Fibroblast of pulmonary artery (primary cell): ENCODE measurements around the gene MOCS3.

Source experiments
- DNase-seq: peaks from one replicate; pipeline ENCODE4 v3.0.0-alpha.2; 2010; ENCODE audit warnings: low read depth
- H3K4me3 ChIP-seq: replicated peaks from 2 replicates; pipeline ENCODE4 v1.5.1; 2011; ENCODE audit warnings: low read depth, mild to moderate bottlenecking, control low read depth, low read length, moderate library complexity
- CTCF ChIP-seq: IDR thresholded peaks from 2 replicates; pipeline ENCODE4 v1.5.1; 2011; ENCODE audit warnings: mild to moderate bottlenecking, control low read depth, low read length, inconsistent platforms; ENCODE audit errors: missing control alignments

The MOCS3 gene

GRCh38 chr20:51002633-51003032 is 44.0 kb downstream of the MOCS3 start:
- no peak for DNase-seq
- no peak for TF ChIP-seq CTCF
- H3K4me3 ChIP-seq = no peak overlapping the region

- H3K4me3 ChIP-seq = no peak overlapping the region
- TF ChIP-seq CTCF = no peak
- DNase-seq = no peak
Observed at GRCh38 chr20:51003753-51004152, 45.1 kb downstream of the MOCS3 start.

GRCh38 chr20:51004305-51004727 is 45.7 kb downstream of the MOCS3 start:
- TF ChIP-seq CTCF = no peak
- no peak for DNase-seq
- no peak overlapping the region for H3K4me3 ChIP-seq

GRCh38 chr20:51004781-51005180 is 46.2 kb downstream of the MOCS3 start:
- no peak overlapping the region for H3K4me3 ChIP-seq
- no peak for TF ChIP-seq CTCF
- DNase-seq = no peak

- DNase-seq = no peak
- TF ChIP-seq CTCF = no peak
- no peak overlapping the region for H3K4me3 ChIP-seq
Observed at GRCh38 chr20:51005214-51005613, 46.6 kb downstream of the MOCS3 start.

GRCh38 chr20:51008718-51009117 is 50.1 kb downstream of the MOCS3 start:
- no peak for DNase-seq
- TF ChIP-seq CTCF = no peak
- H3K4me3 ChIP-seq = no peak overlapping the region

- DNase-seq = no peak
- H3K4me3 ChIP-seq = no peak overlapping the region
- no peak for TF ChIP-seq CTCF
Observed at GRCh38 chr20:51009303-51010042, 50.9 kb downstream of the MOCS3 start.
